C4-2B (cell line): ENCODE measurements around the gene CYB561.
A peak's percentile ranks its signal among the peaks of the same experiment; 100 is the strongest.
"Not testable (repeated sequence)": the region's sequence is repeated elsewhere in the genome, so short reads cannot be mapped to it uniquely, and the experiment has no call there.

ENCODE experiments used
- H3K27ac ChIP-seq: fragments of 450-650 bp; 2 replicates; pipeline ENCODE4 v1.5.1; 2017
- CTCF ChIP-seq: fragments of 450-650 bp; conservative IDR thresholded peaks from 2 replicates; pipeline ENCODE4 v1.5.1; 2017; ENCODE audit warnings: mild to moderate bottlenecking
- ZFX ChIP-seq: fragments of 450-650 bp; IDR thresholded peaks from 2 replicates; pipeline ENCODE4 v1.6.1; 2017

CYB561 gene

GRCh38 chr17:63474586-63475460 is 28.7 kb upstream of the CYB561 start:
- H3K27ac ChIP-seq = no peak overlapping the region
- TF ChIP-seq ZFX = no peak
- TF ChIP-seq CTCF = no peak

GRCh38 chr17:63474174-63474573 is 28.1 kb upstream of the CYB561 start:
- TF ChIP-seq CTCF (no peak), ZFX (no peak)
- H3K27ac ChIP-seq = no peak overlapping the region; the same call in 1 of the 2 replicates

- H3K27ac ChIP-seq = not testable (repeated sequence)
Observed at GRCh38 chr17:63468099-63468498, 22.0 kb upstream of the CYB561 start.

GRCh38 chr17:63464691-63465236 is 18.7 kb upstream of the CYB561 start:
- TF ChIP-seq ZFX = no peak
- TF ChIP-seq CTCF = no peak
- H3K27ac ChIP-seq = no peak overlapping the region

GRCh38 chr17:63463771-63464170 is 17.7 kb upstream of the CYB561 start:
- TF ChIP-seq ZFX (no peak), CTCF (no peak)
- no peak overlapping the region for H3K27ac ChIP-seq

GRCh38 chr17:63460018-63460417 is 13.9 kb upstream of the CYB561 start:
- no peak for TF ChIP-seq ZFX
- TF ChIP-seq CTCF = no peak
- no peak overlapping the region for H3K27ac ChIP-seq

GRCh38 chr17:63458478-63458877 is 12.4 kb upstream of the CYB561 start:
- peak overlapping the region; percentile 54 for H3K27ac ChIP-seq
- TF ChIP-seq ZFX (no peak), CTCF (no peak)
